Ascending aorta (tissue), 2 donors: ENCODE data around the gene ARHGAP23. TPM values are rescaled to one million over a fixed set of nuclear protein-coding genes. Genes with fewer than 3 reads are reported as not detected.
A peak's percentile ranks its signal among the peaks of the same experiment; 100 is the strongest.

Experiments
- DNase-seq, 2 donors: peaks; one replicate each; pipeline ENCODE4 v3.0.0-alpha.2; 2019; ENCODE audit warnings: low spot score in 2 of 2
- H3K27ac ChIP-seq, 2 donors: fragments of 200-600 bp; sonication (generic); one replicate each; pipeline ENCODE4 v1.5.1; 2016 to 2017; ENCODE audit warnings: mild to moderate bottlenecking in 1 of 2
- H3K27me3 ChIP-seq: fragments of 200-600 bp; sonication (generic); one replicate; pipeline ENCODE4 v1.5.1; 2017
- H3K36me3 ChIP-seq, 2 donors: fragments of 200-600 bp; sonication (generic); one replicate each; pipeline ENCODE4 v1.5.1; 2016
- H3K4me1 ChIP-seq, 2 donors: fragments of 200-600 bp; sonication (generic); one replicate each; pipeline ENCODE4 v1.5.1; 2016 to 2017; ENCODE audit warnings: mild to moderate bottlenecking in 1 of 2
- H3K4me3 ChIP-seq, 2 donors: fragments of 200-600 bp; sonication (generic); one replicate each; pipeline ENCODE4 v1.5.1; 2016 to 2017; ENCODE audit warnings: mild to moderate bottlenecking in 1 of 2
- H3K9me3 ChIP-seq, 2 donors: fragments of 200-600 bp; sonication (generic); one replicate each; pipeline ENCODE4 v1.5.1; 2016
- intact Hi-C: fragments of 100-400 bp; cut with DNase I; formaldehyde crosslinking; loops from one replicate; pipeline ENCODE4 v1.15.1; 2023
- total RNA-seq: library from RNA; depleted of rRNA; stranded (reverse); fragments of >200 nt; gene quantifications from one replicate; pipeline ENCODE4 v1.1.0, GENCODE V29; 2016
- TF ChIP-seq, protein P1 (sequence below), 3 experiments: fragments of 200-600 bp in 2 of 3; fragments of 450-650 bp in 1 of 3; sonication (generic) in 2 of 3; IDR thresholded peaks; one replicate each; pipeline ENCODE4 v1.5.1; 2016 to 2019; ENCODE audit warnings: antibody characterized with exemption in 3 of 3, mild to moderate bottlenecking in 1 of 3, moderate library complexity in 1 of 3

The ARHGAP23 gene
- total RNA-seq, 1 donor from 2014 or later: 89.0 TPM

DNA sequence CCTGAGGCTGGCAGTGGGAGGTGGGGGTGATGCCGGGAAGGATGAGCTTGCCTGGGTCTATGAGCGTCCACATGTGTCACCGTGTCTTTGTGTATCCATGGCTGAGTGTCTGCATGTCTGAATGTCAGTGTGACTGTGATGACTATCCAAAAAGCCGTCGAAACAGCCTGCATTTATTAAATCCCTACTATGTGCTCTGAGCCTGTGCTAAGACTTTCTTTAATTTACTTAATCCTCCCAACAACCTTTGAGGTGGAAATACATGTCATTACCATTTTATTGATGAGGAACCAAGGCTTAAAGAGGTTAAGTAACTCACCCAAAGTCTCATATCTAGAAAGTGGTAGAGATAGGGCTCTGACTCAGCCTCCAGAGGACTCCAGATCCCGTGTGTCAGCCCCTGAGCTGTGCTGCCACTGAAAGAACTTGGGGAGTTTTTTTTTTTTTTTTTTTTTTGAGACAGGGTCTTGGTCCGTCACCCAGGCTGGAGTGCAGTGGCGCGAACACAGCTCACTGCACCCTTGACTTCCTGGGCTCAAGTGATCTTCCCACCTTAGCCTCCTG lies 20.0 kb downstream of the ARHGAP23 start:
- no peaks in the 10 kb centered on the region for H3K27me3 ChIP-seq
- peaks cover 17 to 44% of the 10 kb centered on the region in 2 donors for H3K4me1 ChIP-seq
- TF ChIP-seq, protein P1, sequence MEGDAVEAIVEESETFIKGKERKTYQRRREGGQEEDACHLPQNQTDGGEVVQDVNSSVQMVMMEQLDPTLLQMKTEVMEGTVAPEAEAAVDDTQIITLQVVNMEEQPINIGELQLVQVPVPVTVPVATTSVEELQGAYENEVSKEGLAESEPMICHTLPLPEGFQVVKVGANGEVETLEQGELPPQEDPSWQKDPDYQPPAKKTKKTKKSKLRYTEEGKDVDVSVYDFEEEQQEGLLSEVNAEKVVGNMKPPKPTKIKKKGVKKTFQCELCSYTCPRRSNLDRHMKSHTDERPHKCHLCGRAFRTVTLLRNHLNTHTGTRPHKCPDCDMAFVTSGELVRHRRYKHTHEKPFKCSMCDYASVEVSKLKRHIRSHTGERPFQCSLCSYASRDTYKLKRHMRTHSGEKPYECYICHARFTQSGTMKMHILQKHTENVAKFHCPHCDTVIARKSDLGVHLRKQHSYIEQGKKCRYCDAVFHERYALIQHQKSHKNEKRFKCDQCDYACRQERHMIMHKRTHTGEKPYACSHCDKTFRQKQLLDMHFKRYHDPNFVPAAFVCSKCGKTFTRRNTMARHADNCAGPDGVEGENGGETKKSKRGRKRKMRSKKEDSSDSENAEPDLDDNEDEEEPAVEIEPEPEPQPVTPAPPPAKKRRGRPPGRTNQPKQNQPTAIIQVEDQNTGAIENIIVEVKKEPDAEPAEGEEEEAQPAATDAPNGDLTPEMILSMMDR (IDR thresholded peaks at IDR 0.05): no peak
- DNase-seq: no peak
- intact Hi-C loops: no loop called here
- H3K4me3 ChIP-seq: no peak overlapping the region
- no peaks in the 10 kb centered on the region for H3K36me3 ChIP-seq
- no peaks in the 10 kb centered on the region for H3K9me3 ChIP-seq
- peak overlapping the region in 1 of 2 donors; percentile 18 for H3K27ac ChIP-seq

DNA sequence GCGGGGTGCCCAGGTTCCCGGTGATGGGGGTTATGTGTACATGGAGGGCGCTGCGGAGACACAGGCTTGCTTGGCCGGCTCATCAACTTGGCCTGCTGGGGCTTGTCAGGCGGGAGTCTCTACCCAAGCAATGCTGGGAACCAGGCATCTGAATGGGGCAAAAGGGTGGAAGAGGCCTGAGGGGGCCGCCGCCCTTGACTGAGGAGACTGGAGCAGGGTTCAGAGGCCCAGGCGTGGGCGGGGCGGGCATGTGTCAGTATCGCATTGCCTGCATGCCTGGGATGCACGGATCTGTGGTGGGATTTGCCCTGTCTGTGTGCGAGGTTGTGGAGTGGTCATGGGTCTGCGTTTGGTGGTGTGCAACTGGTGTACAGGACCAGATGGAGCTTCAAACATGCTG lies 21.1 kb downstream of the ARHGAP23 start:
- intact Hi-C loops: no loop called here

DNA sequence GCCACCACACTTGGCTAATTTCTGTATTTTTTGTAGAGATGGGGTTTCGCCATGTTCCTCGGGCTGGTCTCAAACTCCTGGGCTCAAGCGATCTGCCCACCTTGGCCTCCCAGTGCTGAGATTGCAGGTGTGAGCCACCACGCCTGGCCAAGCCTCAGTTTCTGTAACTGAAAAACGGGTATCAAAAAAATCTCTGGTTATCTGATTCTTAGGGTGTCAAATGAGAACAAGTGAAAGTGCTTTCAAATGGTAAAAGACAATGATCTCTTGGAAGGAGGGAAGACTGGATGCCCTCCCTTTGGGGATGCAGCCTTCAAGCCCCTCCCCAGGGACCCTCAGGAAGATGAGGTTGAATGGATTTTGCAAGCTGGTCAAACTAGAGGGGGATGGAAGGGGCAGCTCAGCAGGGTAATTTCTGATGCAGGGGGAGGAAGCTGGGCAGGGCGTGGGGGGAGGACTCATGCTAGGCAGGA lies 22.3 kb downstream of the ARHGAP23 start:
- H3K27me3 ChIP-seq: no peaks in the 10 kb centered on the region
- peaks cover 21 to 46% of the 10 kb centered on the region in 2 donors for H3K4me1 ChIP-seq
- H3K4me3 ChIP-seq: no peak overlapping the region
- no peaks in the 10 kb centered on the region for H3K9me3 ChIP-seq
- TF ChIP-seq, protein P1 (IDR thresholded peaks at IDR 0.05): no peak
- no peak for DNase-seq
- H3K27ac ChIP-seq: peak overlapping the region; percentile 33 to 55
- intact Hi-C loops: no loop called here
- no peaks in the 10 kb centered on the region for H3K36me3 ChIP-seq

More for the DNA sequence above, 21.1 kb downstream of the ARHGAP23 start:
- H3K27ac ChIP-seq: peak overlapping the region in 1 of 2 donors; percentile 2
- TF ChIP-seq, protein P1 (IDR thresholded peaks at IDR 0.05): no peak
- no peaks in the 10 kb centered on the region for H3K9me3 ChIP-seq
- no peaks in the 10 kb centered on the region for H3K27me3 ChIP-seq
- H3K36me3 ChIP-seq: no peaks in the 10 kb centered on the region
- peaks cover 14 to 38% of the 10 kb centered on the region in 2 donors for H3K4me1 ChIP-seq
- DNase-seq: no peak
- H3K4me3 ChIP-seq: no peak overlapping the region

DNA sequence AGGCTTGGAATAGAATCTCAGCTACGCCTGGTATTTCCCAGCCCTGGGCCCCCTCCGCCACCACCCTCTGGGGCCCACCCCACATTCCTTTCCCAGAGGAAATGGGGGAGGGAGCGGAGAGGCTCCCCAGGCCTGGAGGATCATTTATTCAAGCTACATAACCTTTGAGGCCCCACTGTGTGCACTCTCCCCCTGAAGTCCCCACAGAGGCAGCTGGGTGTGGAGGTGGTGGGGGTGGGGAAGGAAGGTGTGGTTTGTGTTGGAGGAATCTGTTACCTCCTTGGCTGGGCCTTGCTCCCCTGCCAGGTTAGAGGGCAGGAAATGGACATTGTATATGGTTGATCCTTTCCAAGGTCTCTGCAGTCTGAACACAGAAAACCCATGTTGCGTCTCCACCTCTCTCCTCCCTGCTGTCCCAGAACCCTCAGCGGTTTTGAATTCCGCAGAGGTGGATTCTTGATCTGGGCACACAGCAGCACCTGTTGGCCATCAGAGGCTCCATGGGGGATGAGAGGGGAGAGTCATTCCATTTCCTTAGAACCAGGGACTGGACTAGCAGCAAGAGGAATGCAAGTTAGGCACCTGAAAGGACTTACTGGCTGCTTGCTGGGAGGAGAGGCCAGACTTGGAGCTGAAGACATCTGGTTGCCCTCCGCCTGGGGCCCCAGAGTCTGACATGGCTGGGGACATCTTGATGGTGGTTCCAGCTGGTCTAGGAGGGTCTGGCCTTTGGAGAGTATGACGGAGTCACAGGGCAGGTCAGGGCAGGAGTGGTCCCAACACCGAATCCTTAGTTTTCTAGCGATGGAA lies 23.0 kb downstream of the ARHGAP23 start:
- TF ChIP-seq, protein P1 (IDR thresholded peaks at IDR 0.05): no peak
- H3K4me3 ChIP-seq: peak overlapping the region in 1 of 2 donors; percentile 13
- DNase-seq: no peak

DNA sequence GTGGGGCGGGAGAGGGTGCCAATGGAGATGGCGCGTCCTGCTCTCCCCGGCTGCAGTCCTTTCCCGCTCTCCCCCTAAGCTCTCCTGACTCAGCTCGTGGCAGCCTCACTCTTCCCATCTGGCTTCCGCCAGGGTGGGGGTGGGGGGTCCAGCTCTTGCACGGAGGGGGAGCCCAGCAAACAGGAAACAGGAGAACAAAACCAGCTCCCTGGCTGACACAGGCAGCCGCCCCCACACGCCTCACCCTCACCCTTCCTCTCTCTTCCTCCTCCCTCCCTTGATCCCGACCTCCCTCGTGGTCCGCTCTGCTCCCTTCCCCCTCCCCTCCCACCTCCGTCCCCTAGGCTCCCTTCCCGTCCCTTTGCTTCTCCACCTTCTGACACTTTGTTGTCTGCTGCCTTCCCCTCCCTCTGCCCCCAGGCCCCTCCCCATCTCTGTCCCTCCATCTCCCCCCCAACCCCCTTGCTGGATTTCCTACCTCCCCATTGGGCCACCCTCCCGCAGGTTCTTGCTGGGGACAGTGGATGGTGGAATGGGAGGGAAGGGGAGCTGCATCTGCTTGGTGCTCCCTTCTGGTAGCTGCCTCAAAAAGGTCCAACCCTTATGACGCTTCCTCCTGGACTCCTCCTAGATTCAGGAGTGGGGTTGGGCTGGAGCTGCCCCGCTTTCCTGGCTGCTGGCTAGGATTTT lies 23.7 kb downstream of the ARHGAP23 start:
- Histone ChIP-seq H3K4me1 (peaks cover 22 to 52% of the 10 kb centered on the region in 2 donors), H3K36me3 (no peaks in the 10 kb centered on the region), H3K27me3 (no peaks in the 10 kb centered on the region), H3K4me3 (peak overlapping the region in 1 of 2 donors; percentile 13), H3K9me3 (no peaks in the 10 kb centered on the region), H3K27ac (peak overlapping the region; percentile 54 to 55)
- intact Hi-C loops: no loop called here
- no peak for DNase-seq
- TF ChIP-seq, protein P1 (IDR thresholded peaks at IDR 0.05): no peak

More for the DNA sequence above, 23.0 kb downstream of the ARHGAP23 start:
- intact Hi-C loops: no loop called here
- Histone ChIP-seq H3K4me1 (peaks cover 22 to 50% of the 10 kb centered on the region in 2 donors), H3K27ac (peak overlapping the region; percentile 54 to 55), H3K9me3 (no peaks in the 10 kb centered on the region), H3K36me3 (no peaks in the 10 kb centered on the region), H3K27me3 (no peaks in the 10 kb centered on the region)
